HFFc6 (cell line): ENCODE results near the gene UCKL1. TPM values are rescaled to one million over a fixed set of nuclear protein-coding genes. Genes with fewer than 3 reads are reported as not detected.

Experiments
- DNase-seq: peaks from one replicate; pipeline ENCODE4 v3.0.0-alpha.2; 2018
- H3K27ac Mint-ChIP-seq: 2 replicates; pipeline ENCODE4 v1.8.0; 2020; ENCODE audit warnings: mild to moderate bottlenecking, mixed read lengths
- H3K27me3 Mint-ChIP-seq: 2 replicates; pipeline ENCODE4 v1.8.0; 2021; ENCODE audit warnings: mild to moderate bottlenecking, moderate library complexity, mixed read lengths; ENCODE audit not compliant: insufficient read depth
- H3K36me3 Mint-ChIP-seq: 2 replicates; pipeline ENCODE4 v1.8.0; 2021; ENCODE audit warnings: low read depth, mixed read lengths
- H3K4me1 Mint-ChIP-seq: 2 replicates; pipeline ENCODE4 v1.8.0; 2020; ENCODE audit warnings: low read depth, mixed read lengths
- H3K4me3 Mint-ChIP-seq: 2 replicates; pipeline ENCODE4 v1.8.0; 2020; ENCODE audit warnings: mild to moderate bottlenecking, moderate library complexity, mixed read lengths
- H3K9me3 Mint-ChIP-seq: 2 replicates; pipeline ENCODE4 v1.8.0; 2020; ENCODE audit warnings: mild to moderate bottlenecking, mixed read lengths
- total RNA-seq, 6 experiments: library from RNA; stranded (reverse); fragmentation: NEBNext Ultra II Directional; extraction: Animal tissue kit (Norgen Biotek cat#: 25700); gene quantifications; 2 replicates in 1 of 6; 3 replicates in 5 of 6; pipeline ENCODE4 v1.2.3, GENCODE V29; 2021
- TF ChIP-seq, protein P1 (sequence below): fragments of 200-600 bp; sonication (generic); IDR thresholded peaks from 2 replicates; pipeline ENCODE4 v1.5.0; 2021; ENCODE audit warnings: antibody characterized with exemption, mild to moderate bottlenecking

The UCKL1 gene
- total RNA-seq, 6 experiments from 2014 or later = 17.2 to 21.7 (median 19.4) TPM

DNA sequence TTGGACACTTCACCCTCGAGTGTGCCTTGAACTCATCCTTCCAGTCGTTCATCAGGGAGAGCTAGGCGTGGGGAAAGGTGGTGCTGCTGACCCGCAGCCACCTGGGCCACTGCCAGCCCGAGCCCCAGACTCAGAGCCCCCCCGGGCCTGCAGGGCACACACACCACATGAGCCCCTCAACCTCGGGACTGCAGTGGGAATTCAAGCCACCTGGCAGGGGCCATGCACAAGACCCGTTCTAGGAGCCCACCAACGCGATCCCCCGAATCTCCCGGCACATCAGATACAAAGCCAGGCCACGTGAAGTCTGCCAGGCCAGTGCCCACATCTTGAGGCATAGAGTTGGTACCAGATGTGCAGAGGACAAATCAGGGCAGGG, 10.7 kb upstream of the UCKL1 start:
- no peaks in the 10 kb centered on the region for H3K36me3 Mint-ChIP-seq
- TF ChIP-seq, protein P1, sequence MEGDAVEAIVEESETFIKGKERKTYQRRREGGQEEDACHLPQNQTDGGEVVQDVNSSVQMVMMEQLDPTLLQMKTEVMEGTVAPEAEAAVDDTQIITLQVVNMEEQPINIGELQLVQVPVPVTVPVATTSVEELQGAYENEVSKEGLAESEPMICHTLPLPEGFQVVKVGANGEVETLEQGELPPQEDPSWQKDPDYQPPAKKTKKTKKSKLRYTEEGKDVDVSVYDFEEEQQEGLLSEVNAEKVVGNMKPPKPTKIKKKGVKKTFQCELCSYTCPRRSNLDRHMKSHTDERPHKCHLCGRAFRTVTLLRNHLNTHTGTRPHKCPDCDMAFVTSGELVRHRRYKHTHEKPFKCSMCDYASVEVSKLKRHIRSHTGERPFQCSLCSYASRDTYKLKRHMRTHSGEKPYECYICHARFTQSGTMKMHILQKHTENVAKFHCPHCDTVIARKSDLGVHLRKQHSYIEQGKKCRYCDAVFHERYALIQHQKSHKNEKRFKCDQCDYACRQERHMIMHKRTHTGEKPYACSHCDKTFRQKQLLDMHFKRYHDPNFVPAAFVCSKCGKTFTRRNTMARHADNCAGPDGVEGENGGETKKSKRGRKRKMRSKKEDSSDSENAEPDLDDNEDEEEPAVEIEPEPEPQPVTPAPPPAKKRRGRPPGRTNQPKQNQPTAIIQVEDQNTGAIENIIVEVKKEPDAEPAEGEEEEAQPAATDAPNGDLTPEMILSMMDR = no peak
- H3K27me3 Mint-ChIP-seq = no peaks in the 10 kb centered on the region; the same call in none of the 2 replicates
- no peaks in the 10 kb centered on the region for H3K9me3 Mint-ChIP-seq
- DNase-seq = no peak
- peaks cover 10% of the 10 kb centered on the region for H3K4me1 Mint-ChIP-seq
- H3K4me3 Mint-ChIP-seq = no peak overlapping the region
- no peak overlapping the region for H3K27ac Mint-ChIP-seq

DNA sequence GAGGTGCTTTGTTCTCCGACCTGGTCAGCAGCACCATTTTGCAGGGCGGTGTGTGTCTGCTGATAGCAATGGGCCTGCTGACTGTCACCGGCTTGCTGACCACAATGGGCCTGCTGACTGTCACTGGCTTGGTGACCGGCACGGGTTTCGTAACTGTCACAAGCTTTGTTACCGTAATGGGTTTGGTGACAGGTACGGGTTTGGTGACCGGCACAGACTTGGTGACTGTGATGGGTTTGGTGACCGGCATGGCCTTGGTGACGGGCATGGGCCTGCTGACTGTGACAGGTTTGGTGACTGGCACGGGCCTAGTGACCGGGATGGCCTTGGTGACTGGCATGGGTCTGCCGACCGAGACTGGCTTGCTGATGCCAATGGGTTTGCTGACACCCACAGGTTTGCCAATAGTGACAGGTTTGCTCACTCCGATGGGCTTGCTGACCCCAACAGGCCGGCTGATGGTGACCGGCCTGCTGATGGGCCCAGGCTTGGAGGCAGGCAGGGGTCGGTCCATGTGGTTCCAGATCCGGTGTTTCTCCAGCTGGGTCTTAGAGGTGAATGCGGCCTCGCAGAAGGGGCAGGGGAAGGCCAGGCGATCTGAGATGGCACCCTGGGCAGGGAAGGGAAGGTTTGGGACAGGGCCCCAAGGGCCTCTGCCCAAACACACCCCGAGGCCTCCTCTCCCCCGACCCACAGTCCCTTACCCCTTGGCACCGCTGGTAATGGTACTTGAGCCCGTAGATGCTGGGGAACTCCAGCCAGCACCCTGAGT, 10.1 kb upstream of the UCKL1 start:
- Mint-ChIP-seq H3K4me3 (no peak overlapping the region), H3K36me3 (no peaks in the 10 kb centered on the region), H3K27ac (no peak overlapping the region), H3K4me1 (peaks cover 10% of the 10 kb centered on the region), H3K27me3 (no peaks in the 10 kb centered on the region; the same call in none of the 2 replicates), H3K9me3 (no peaks in the 10 kb centered on the region)
- TF ChIP-seq, protein P1 = no peak
- DNase-seq = no peak

DNA sequence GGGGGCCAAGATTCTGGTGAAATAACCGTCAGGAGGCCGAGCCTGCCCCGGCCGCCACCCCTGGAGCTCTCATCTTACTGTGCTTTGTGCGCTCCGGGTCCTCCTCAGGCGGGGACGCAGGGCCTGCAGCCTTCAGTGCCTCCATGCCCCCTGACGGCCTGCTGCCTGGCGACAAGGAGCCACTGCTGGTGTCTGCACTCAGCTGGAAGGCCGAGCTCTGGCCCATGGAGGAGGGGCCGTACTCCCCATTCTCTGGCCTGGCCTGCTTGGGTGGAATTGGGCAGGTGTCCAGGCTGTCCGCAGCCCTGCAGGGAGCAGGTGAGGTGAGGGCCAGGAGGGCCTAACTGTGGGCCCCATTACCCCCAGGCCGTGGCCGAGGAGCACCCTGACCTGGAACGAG, 8.2 kb upstream of the UCKL1 start:
- peaks cover 10% of the 10 kb centered on the region for H3K4me1 Mint-ChIP-seq
- H3K4me3 Mint-ChIP-seq = no peak overlapping the region
- no peaks in the 10 kb centered on the region for H3K9me3 Mint-ChIP-seq
- TF ChIP-seq, protein P1 = no peak
- no peaks in the 10 kb centered on the region for H3K36me3 Mint-ChIP-seq
- no peaks in the 10 kb centered on the region; the same call in 1 of the 2 replicates for H3K27me3 Mint-ChIP-seq
- no peak overlapping the region for H3K27ac Mint-ChIP-seq
- no peak for DNase-seq

DNA sequence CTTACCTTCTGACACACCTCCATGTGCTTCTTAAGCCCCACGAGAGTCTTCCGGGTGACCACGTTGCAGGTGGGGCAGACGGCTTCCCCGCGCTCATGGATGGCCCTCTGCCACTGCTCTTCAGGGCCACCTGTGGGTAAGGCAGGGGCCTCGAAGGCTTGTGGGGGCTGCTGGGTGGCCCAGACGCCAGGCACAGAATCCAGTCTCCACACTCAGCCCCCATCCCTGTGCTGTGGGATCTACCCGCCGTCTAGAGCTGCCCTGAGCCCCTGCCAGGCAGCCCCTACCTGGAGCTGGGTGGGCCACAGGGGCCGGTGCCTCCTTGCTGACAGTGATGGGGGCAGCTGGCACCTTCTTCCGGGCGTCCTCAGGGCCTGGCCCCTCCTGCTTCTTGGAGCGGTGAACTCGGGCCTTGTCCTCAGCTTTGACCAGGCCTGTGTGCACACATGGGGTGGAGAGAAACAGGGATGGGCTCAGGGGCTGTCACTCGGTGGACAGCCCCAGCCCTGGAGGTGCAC, 7.6 kb upstream of the UCKL1 start:
- H3K36me3 Mint-ChIP-seq = no peaks in the 10 kb centered on the region

DNA sequence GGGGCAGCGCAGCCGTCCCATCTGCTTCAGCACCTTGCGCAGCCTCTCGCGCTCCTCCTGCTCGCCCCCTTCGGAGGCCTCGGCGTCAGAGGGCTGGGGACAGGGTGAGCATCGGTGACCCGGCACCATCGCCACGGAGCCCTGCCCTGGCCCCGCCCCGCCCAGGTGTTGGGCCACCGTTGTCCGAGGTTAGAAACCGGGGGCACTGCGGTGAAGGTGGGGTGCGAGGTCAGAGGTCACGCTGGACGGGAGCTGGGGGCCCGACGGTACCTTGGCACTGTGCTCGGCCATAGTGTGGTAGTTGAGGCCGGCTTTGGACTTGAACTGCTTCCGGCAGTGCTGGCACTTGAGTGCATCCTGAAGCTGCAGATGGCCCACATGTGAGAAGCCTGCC, 7.1 kb upstream of the UCKL1 start:
- H3K27me3 Mint-ChIP-seq = no peaks in the 10 kb centered on the region; the same call in 1 of the 2 replicates
- peaks cover 3% of the 10 kb centered on the region for H3K4me1 Mint-ChIP-seq
- no peak overlapping the region for H3K4me3 Mint-ChIP-seq
- TF ChIP-seq, protein P1 = no peak
- H3K27ac Mint-ChIP-seq = no peak overlapping the region
- no peaks in the 10 kb centered on the region for H3K36me3 Mint-ChIP-seq
- DNase-seq = no peak
- no peaks in the 10 kb centered on the region for H3K9me3 Mint-ChIP-seq

More for the DNA sequence above, 7.6 kb upstream of the UCKL1 start:
- Mint-ChIP-seq H3K27ac (no peak overlapping the region), H3K4me1 (peaks cover 8% of the 10 kb centered on the region), H3K4me3 (no peak overlapping the region), H3K27me3 (no peaks in the 10 kb centered on the region; the same call in 1 of the 2 replicates), H3K9me3 (no peaks in the 10 kb centered on the region)
- DNase-seq = no peak
- TF ChIP-seq, protein P1 = no peak
